ENCODE measurements around the gene VSX1.

The VSX1 gene

DNA sequence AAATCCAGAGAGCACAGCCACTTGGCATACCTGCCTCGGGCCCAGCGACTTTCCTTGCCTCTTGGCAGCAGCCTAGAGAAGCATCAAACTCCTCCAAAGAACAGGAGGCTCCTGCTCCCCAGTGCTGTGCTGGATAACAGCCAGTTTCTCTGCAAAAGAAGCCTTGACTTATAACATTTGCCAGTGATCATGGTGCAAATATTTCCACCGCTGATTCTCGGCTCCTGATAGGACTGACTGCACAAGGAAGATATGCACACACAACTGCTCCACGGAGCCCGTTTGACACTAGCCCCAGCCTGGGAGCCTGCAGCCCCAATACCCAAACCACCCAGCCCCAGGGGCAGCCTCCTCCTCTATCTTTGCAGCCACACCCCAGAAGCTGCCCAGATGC is 41.5 kb downstream of the VSX1 start:
- DNase-seq (ENCODE audit: low spot score): no peak

DNA sequence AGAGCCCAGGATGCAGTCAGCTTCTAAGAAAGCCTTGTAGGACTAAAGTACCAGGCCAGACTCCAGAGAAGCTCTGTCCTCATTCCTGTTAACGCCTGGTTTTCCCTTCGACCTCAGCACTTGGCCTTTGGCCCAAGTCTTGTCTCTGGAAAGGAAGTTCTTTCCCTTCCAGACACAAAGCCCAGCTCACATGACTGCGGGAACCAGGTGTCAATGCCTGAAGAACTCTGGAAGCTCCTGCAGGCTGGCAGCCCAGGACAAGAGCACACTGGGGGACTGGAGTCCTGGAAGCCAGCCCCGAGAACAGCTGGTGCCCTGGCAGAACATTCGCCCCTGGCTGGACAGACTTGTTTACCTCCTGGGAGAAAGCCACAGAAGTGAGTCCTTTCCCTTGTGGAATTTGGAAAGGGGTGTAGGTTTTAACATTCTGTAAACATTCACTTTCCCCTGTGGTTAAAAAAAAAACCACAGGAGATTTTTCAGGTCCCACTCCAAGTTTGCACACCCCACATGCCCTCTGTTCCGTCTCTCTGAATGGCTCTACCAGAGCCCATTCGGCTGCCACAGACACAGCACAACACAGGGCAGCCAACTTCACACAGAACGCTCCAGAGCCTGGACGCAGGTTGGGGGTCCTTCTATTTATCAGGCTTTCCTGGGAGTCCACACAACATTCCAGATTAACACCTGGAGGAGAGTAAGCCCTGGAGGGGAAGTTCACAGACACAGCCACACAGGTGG is 42.1 kb downstream of the VSX1 start:
- no peak for DNase-seq (ENCODE audit: low spot score)

DNA sequence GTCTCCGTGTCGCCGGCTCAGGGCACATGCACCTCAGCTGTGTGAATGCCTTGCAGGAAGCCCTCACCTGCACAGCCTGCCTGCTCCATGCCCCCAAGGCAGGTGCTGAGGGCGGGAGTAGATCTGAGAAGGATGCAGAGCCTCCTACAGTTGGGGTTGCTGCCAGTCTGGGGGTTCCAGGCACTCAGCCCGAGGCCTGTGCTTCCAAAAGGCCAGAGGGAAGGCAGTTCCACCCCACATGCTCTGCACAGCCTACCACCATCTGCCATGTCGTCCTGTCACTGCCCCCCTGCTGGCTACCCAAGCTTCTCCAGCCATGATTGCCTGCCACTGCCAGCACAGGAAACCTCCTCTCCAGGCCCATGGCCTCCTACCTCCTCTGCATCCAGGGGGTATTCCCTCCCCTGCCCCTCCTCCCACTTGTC is 43.3 kb downstream of the VSX1 start:
- DNase-seq (ENCODE audit: low spot score): no peak

GRCh38 chr20:25038103-25038410 is 43.9 kb downstream of the VSX1 start:
- DNase-seq (ENCODE audit: low spot score): no peak

- DNase-seq (ENCODE audit: low spot score): no peak
These were observed 44.4 kb downstream of the VSX1 start for GRCh38 chr20:25037288-25038102.

- no peak for DNase-seq (ENCODE audit: low spot score)
These were observed 45.5 kb downstream of the VSX1 start for GRCh38 chr20:25036331-25036936.

- no peak for DNase-seq (ENCODE audit: low spot score)
These were observed 46.0 kb downstream of the VSX1 start for GRCh38 chr20:25035921-25036320.

DNA sequence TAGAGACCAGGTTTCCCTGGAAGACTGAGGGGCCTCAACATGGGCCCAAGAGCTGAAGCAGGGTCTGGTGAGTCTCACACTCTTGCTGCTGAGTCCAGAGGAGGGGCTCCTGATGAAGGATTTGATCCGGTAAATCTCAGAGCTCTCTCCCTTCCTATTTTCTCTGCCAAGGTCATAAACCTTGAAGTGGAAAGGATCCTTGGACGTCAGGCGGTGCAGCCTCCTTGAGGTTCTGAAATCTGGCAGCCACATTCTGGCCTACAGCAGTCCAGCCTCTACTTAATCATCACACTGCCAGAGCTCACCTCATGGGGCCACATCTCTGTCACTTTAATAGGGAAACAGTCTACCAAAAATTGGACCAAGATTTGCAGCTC is 48.0 kb downstream of the VSX1 start:
- no peak for DNase-seq (ENCODE audit: low spot score)

DNA sequence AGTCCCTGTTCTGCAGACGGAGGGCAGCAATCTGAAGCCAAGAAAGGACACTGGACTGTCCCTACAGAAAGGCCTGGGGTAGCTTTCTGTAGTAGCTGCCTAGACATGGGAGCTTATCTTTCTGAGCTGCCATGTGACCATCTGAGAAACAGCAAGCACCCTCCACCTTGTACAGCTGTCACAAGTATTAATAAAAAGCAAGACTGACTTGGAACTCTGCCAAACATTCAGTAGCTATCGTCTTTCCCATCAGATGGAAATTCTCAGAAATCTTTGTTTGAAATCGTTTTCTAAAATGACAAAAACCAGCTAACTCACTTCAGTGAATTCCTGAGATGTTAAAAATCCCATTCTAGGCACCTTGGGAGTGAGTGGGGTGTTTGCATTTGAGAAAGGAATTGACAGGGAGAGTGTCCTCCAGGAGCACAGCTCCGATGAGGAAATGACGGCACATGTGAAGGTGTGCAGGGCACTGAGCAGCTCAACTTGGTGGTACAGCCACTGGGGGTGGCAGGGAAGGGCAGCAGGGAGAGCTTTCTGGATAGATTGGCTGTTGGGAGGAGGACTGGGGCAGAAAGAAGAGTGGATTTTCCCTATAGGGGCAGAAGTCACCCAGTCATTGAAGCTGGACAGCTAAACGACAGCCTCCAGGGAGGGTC is 48.5 kb downstream of the VSX1 start:
- DNase-seq (ENCODE audit: low spot score): no peak

- no peak for DNase-seq (ENCODE audit: low spot score)
These were observed 49.3 kb downstream of the VSX1 start for GRCh38 chr20:25032478-25033264.

GRCh38 chr20:25032065-25032477 is 49.9 kb downstream of the VSX1 start:
- no peak for DNase-seq (ENCODE audit: low spot score)

- no peak for DNase-seq (ENCODE audit: low spot score)
These were observed 50.7 kb downstream of the VSX1 start for GRCh38 chr20:25031241-25031640.

- no peak for DNase-seq (ENCODE audit: low spot score)
These were observed 51.2 kb downstream of the VSX1 start for GRCh38 chr20:25030649-25031207.

- no peak for DNase-seq (ENCODE audit: low spot score)
These were observed 51.8 kb downstream of the VSX1 start for GRCh38 chr20:25030007-25030648.

- no peak for DNase-seq (ENCODE audit: low spot score)
These were observed 55.8 kb downstream of the VSX1 start for GRCh38 chr20:25025986-25026605.

All from LoVo (cell line).